ENCODE measurements around the gene TMEM236.

DNA sequence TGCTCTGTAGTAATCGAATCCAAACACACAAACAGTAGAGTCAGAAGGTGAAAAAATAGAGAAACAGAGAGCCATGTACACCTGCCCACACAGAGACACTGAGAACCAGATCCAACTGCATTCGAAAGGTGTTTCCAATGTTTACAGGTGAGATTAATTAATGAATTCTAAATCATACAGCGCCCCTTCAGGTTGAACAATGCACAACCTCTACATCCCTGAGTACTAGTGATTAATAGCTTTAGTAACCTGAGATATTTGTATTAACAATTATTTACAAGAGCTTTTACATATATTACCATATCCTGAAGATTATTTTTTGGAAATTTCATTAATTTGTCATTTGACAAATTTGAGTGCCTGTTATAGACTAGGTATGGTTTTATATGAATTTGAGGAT, 49.5 kb downstream of the TMEM236 start:
- TF ChIP-seq, protein P1, sequence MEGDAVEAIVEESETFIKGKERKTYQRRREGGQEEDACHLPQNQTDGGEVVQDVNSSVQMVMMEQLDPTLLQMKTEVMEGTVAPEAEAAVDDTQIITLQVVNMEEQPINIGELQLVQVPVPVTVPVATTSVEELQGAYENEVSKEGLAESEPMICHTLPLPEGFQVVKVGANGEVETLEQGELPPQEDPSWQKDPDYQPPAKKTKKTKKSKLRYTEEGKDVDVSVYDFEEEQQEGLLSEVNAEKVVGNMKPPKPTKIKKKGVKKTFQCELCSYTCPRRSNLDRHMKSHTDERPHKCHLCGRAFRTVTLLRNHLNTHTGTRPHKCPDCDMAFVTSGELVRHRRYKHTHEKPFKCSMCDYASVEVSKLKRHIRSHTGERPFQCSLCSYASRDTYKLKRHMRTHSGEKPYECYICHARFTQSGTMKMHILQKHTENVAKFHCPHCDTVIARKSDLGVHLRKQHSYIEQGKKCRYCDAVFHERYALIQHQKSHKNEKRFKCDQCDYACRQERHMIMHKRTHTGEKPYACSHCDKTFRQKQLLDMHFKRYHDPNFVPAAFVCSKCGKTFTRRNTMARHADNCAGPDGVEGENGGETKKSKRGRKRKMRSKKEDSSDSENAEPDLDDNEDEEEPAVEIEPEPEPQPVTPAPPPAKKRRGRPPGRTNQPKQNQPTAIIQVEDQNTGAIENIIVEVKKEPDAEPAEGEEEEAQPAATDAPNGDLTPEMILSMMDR (optimal IDR thresholded peaks at IDR 0.05 in 1 of 3, IDR thresholded peaks at IDR 0.05 in 1 of 3, conservative IDR thresholded peaks at IDR 0.05 in 1 of 3; ENCODE audit: extremely low read depth in 1 of 3, insufficient read depth in 2 of 3, low read length in 3 of 3), result no peak
- TF ChIP-seq EZH2 (IDR thresholded peaks at IDR 0.05; ENCODE audit: low read length), result no peak
